ENCODE results near the gene CEP89.

Gene CEP89

GRCh38 chr19:32917616-32917996 lies 54.2 kb downstream of the CEP89 start:
- TF ChIP-seq CTCF (IDR thresholded peaks at IDR 0.05; ENCODE audit: low read length, missing control alignments), result no peak
- no peak for DNase-seq (ENCODE audit: low read depth)
- H3K4me3 ChIP-seq (replicated peaks; ENCODE audit: low read depth, low read length), result no peak overlapping the region

GRCh38 chr19:32916969-32917615 lies 54.7 kb downstream of the CEP89 start:
- no peak for TF ChIP-seq CTCF (IDR thresholded peaks at IDR 0.05; ENCODE audit: low read length, missing control alignments)
- peak; percentile 3 for DNase-seq (ENCODE audit: low read depth)
- H3K4me3 ChIP-seq (replicated peaks; ENCODE audit: low read depth, low read length), result no peak overlapping the region

GRCh38 chr19:32914879-32915660 lies 56.7 kb downstream of the CEP89 start:
- DNase-seq (ENCODE audit: low read depth), result no peak
- H3K4me3 ChIP-seq (replicated peaks; ENCODE audit: low read depth, low read length), result no peak overlapping the region
- TF ChIP-seq CTCF (IDR thresholded peaks at IDR 0.05; ENCODE audit: low read length, missing control alignments), result no peak

- no peak for DNase-seq (ENCODE audit: low read depth)
- no peak for TF ChIP-seq CTCF (IDR thresholded peaks at IDR 0.05; ENCODE audit: low read length, missing control alignments)
- no peak overlapping the region for H3K4me3 ChIP-seq (replicated peaks; ENCODE audit: low read depth, low read length)
Measured at GRCh38 chr19:32911467-32911866, 60.3 kb downstream of the CEP89 start.

GRCh38 chr19:32910874-32911273 lies 60.9 kb downstream of the CEP89 start:
- no peak overlapping the region for H3K4me3 ChIP-seq (replicated peaks; ENCODE audit: low read depth, low read length)
- no peak for TF ChIP-seq CTCF (IDR thresholded peaks at IDR 0.05; ENCODE audit: low read length, missing control alignments)
- DNase-seq (ENCODE audit: low read depth), result no peak

- H3K4me3 ChIP-seq (replicated peaks; ENCODE audit: low read depth, low read length), result no peak overlapping the region
- DNase-seq (ENCODE audit: low read depth), result no peak
- TF ChIP-seq CTCF (IDR thresholded peaks at IDR 0.05; ENCODE audit: low read length, missing control alignments), result no peak
Measured at GRCh38 chr19:32910094-32910493, 61.7 kb downstream of the CEP89 start.

All from fibroblast of pulmonary artery (primary cell).